SU-DHL-6 (cell line): ENCODE measurements around the gene MLIP.

Experiments
- EZH2phosphoT487 ChIP-seq: fragments of 200-600 bp; sonication (generic), shearing (Covaris generic); conservative IDR thresholded peaks from 2 replicates; pipeline ENCODE4 v1.6.1; 2018; ENCODE audit warnings: mild to moderate bottlenecking, antibody characterized with exemption, low read length, moderate library complexity, mixed read lengths
- TF ChIP-seq, protein P1 (sequence below): fragments of 200-600 bp; sonication (generic); IDR thresholded peaks from one replicate; pipeline ENCODE4 v1.5.1; 2017; ENCODE audit warnings: antibody characterized with exemption, mild to moderate bottlenecking, low read length, moderate library complexity; ENCODE audit not compliant: insufficient read depth, poor library complexity, severe bottlenecking

DNA sequence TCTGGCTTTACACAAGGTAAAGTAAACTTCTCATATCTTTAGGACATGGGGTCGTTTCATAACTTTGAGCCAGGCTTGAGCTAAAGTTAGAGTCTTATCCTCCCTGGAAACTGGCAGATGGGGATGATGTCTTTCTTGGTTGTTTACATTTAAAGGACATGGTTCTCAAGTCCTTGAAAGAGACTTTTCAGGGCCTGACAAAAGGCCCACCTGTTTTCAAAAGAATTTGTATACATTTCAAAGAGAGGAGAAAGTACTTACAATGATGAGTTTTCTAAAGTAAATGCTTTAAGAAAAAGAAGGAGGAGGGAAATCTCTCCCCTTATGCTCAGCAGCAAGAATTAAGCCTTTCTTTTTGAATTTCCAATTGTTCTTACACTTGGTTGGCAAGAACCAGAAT lies 151.3 kb downstream of the MLIP start:
- TF ChIP-seq, protein P1, sequence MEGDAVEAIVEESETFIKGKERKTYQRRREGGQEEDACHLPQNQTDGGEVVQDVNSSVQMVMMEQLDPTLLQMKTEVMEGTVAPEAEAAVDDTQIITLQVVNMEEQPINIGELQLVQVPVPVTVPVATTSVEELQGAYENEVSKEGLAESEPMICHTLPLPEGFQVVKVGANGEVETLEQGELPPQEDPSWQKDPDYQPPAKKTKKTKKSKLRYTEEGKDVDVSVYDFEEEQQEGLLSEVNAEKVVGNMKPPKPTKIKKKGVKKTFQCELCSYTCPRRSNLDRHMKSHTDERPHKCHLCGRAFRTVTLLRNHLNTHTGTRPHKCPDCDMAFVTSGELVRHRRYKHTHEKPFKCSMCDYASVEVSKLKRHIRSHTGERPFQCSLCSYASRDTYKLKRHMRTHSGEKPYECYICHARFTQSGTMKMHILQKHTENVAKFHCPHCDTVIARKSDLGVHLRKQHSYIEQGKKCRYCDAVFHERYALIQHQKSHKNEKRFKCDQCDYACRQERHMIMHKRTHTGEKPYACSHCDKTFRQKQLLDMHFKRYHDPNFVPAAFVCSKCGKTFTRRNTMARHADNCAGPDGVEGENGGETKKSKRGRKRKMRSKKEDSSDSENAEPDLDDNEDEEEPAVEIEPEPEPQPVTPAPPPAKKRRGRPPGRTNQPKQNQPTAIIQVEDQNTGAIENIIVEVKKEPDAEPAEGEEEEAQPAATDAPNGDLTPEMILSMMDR, result no peak
- no peak for TF ChIP-seq EZH2phosphoT487
